DMS79 treated with DMSO at 0.1 percent for 48 hours (cell line): ENCODE measurements around the gene EPHA10.

ENCODE experiments used
- DNase-seq: peaks from one replicate; lab custom pipeline; 2025; lab: John Stamatoyannopoulos, UW

Gene EPHA10

DNA sequence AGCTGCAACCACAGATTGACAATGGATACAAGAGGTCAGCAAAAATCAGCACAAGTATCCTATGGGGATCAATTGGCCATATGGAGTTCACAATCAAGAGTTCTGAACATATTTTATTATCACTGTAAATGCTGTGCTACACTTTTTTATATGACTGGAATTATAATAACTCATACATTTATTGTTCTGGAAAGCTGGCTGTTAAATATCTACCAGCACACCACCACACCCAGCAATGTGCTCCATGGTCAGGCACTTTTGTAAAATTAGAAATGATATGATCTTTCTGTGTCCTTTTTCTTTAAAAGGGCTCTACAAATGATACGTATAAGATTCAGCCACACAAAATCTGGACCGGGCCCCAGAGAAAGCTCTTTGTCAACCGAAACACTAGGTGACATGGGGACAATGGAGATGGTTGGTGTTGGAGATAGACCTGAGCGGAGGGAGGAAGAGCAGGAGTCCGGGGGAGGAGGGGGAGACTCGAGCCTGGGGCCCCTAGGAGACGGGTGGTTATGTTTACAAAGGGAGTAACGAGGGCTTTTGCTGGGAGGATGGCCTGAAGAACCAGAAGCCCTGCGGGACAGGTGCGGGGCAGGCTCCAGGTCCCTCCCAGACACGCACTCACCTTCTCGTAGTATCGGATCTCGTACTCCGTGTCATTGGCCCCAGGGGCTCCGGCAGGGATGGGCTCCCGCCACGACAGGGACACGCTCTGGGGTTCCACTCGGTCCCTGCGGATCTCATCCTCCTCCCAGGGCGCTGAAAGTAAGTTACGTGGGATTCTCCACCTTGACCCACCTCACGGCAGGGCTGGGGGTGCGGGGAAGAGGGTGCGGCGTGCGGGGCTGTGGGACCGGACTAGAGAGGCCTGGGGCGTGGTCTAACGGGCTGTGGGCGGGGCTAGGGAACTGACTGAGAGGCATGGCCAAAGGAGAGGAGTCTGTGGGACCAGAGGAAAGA lies 30.0 kb downstream of the EPHA10 start:
- no peak for DNase-seq

- no peak for DNase-seq
These were observed 32.7 kb downstream of the EPHA10 start for GRCh38 chr1:37732111-37732780.

DNA sequence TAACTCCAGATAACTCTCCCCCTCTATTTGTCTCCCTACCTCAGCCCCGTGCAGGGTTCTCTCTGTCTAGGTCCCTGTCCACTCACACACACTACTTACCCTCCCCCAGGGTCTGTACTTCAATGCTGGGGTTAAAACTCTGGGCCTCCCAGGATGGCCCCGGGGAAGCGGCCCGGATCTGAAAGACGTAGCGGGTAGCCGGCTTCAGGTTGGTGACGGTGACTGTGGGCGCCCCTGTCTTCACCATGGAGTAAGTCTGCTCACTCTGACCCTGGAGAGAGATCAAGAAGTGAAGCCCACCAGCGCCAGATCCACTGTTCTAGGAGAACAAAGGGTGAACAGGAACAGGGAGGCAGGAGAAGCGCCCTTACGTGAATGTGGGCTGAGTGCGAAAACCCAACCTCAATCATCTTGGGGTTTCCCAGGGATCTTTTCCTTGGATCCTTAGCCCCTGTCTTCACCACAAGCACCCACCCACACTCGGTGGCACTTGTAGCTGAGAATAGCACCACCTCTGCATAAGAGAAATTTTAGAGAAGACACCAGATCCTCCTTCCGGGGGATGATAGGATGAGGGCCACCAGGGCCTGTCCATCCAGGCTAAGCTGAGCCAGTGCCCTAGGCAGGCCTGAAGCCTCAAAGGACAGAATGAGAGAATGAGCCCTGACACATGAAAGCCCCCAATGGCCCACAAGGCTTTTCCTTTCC lies 33.5 kb downstream of the EPHA10 start:
- DNase-seq, result no peak

- DNase-seq, result no peak
These were observed 34.5 kb downstream of the EPHA10 start for GRCh38 chr1:37730376-37730775.

GRCh38 chr1:37728416-37728815 lies 36.5 kb downstream of the EPHA10 start:
- no peak for DNase-seq

GRCh38 chr1:37726751-37727585 lies 38.0 kb downstream of the EPHA10 start:
- no peak for DNase-seq

DNA sequence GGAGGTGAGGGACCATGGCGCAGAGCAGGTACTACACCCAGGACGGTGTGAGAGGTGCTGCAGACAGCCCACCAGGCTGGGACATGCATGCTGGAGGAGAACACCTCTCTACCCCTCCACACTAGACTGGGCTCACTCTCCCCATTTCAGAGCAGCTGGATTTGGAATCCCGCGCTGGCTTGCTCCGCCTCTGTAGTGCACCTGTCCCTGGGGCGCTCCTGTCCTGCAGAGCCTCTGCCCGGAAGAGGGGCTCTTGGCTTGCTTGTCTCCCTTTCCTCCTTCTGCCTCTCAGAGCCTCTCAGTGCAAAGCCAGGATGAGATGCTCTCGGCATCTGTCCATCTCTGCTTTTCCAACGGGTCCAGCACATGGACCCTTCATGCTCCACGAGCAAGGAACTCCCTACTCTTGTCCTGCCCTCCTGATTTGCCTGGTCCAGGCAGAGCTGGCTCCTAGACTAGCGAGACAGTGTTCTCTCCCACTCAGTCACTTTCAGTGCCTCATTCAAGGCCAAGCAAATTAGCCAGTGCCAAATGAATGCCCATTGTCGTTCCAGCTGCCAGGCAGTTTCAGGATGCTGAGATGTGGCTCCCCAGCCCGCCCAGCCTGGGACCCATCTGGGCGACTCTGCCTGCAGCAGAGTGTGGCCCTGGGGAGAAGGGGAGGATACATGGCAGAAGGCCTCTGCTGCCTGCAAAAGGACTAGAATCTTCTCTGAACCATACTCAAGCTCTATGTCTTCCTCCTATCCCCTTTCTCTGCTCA lies 38.9 kb downstream of the EPHA10 start:
- DNase-seq, result no peak

GRCh38 chr1:37724575-37724974 lies 40.3 kb downstream of the EPHA10 start:
- no peak for DNase-seq

DNA sequence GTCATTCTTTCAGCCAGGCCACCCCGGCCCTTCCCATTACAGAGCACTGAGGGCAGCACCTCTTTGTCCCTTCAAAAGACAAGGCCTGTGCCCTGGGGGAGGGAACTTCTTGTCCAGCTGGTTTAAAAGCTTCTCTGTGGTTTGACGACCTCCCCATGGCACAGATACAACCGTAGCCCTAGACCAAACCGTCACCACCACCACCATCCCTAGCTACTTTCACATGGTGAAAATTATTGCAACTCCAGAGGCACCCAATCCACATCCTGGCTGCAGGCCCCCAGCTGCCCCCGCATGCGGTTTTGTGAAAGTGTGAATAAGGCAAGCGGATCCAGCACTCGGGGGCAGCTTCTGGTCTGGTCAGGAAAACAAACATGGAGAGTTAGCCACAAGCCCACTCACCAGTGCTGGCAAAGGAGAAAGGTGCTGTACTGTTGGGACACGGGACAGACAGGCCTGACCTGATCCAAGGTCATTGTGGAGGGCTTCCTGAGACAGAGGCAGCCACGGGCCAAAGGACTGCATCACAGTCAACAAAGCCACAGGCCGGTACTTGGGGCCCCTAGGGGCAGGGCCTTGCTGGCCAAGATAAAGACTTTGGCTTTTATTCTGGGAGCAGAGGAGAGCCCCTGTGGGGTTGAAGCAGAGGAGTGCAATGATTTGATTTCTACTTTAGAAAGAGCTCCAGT lies 41.4 kb downstream of the EPHA10 start:
- no peak for DNase-seq

- DNase-seq, result no peak
These were observed 41.9 kb downstream of the EPHA10 start for GRCh38 chr1:37723072-37723389.

DNA sequence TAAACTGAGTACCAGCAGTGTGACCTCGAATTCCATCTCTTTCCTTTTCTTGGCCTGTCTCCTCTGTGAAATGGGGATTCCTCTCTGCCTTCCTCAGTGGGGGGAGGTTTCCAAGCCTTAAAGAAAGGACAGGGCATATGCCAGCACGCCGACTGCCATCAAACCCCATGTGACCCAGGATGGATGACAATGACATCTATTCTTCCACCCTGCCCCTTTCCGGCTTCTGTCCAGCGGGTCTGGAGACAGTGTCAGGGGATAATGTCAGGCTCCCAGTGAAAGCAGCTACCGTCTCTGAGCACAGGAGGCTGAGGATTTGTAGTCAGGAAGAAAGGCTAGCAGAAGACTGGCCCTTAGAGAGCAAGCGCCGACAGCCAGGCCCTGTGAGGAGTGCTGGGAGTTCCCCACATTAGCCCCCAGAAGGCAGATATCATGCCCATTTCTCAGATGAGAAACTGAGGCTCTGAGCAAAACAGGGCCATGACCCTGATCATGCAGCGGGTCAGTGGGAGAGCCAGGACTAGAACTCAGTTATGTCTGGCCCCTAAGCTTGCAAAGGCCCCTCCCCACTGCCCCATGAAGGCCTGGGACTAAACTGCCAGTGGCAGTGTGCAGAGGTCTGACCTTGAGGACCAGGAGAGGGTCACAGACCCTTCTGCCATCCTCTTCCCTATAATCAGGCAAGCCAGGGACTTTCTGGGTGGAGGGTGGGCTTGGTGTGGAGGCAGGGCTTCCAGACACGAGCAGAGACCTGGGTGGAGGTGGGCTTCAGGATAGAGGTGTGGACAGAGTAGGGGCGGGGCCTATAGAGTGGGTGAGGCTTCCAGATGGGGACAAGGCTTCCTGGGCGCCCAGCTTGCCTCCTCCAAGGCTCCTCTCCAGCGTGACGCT lies 42.5 kb downstream of the EPHA10 start:
- DNase-seq, result no peak

DNA sequence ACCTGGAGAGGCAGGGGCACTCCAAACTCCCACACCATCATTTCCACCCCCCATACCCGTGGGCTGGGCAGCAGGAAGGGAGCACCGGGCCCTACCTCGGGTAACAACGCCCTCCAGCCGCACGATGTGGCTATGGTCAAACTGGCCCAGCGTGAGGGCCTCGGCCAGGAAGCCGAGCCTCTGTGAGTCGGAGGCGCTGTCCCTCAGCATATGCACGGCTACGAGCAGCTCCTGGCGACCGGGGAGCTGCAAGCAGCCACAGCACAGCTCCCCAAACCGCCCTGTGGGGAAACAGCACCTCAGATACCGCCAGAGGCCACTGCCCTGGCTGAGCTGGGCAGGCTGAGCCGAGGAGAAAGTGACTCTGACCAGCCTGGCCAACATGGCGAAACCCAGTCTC lies 43.4 kb downstream of the EPHA10 start:
- DNase-seq, result no peak

GRCh38 chr1:37720231-37721130 lies 44.4 kb downstream of the EPHA10 start:
- no peak for DNase-seq

DNA sequence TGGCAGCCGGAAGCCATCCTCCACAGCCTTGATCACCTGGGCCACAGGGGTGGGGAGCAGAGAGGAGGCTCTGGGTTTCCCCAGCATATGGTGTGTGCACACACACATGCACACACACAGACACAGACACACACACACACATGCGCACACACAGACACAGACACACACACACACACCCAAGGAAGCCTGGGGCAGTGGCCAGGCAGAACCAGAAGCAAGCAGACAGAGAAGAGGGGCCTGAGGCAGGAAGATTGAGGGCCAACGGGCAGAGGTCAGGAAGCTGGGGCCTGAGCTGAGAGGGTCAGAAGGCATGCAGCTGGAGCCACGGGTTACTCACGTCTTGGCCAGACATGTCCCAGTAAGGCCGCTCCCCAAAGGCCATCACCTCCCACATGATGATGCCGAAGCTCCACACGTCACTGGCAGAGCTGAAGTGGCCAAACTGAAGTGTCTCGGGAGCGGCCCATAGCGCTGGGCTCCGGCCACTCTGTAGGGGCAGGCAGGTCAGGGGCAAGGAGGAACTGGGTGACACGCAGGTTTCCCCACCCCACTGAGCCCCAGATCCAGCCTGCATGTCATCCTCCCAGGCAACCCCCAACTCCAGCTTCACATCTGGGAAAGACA lies 45.2 kb downstream of the EPHA10 start:
- DNase-seq, result no peak

DNA sequence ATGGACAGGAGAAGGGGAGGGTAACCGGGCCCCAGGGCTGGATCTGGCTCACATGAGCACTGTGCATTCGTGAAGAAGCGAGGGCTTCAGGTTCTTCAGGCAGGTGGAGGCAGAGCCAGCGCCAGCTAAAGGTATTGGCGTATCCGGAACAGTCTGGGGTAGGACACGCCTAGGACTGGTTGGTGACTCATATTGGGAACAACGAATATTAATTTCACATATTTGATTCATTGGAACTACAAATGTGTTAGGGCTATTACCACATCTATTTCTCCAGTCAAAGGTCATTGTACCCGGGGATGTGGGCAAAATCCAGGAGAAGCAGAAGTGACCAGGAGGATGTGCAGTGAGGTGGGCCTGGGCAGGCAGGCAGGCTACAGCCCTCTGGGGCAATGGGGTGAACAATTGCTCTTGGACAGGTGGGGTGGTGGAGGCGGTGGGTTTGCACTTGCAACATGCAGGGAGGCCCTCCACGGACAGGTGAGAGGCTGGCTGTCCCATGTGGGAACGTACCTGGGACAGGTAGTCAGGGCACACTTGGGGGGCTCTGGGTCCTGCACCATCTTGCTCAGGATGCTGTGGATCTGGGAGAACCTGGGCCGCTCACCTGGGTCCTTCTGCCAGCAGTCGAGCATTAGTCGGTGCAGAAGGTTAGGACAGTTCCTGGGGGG lies 45.9 kb downstream of the EPHA10 start:
- DNase-seq, result no peak

GRCh38 chr1:37718181-37718900 lies 46.6 kb downstream of the EPHA10 start:
- DNase-seq, result no peak

GRCh38 chr1:37717631-37718030 lies 47.3 kb downstream of the EPHA10 start:
- no peak for DNase-seq
